Spleen (tissue), 7 donors: ENCODE measurements around the gene SLCO4A1.

Experiments used
- CTCF ChIP-seq, 11 experiments: fragments of 200-600 bp in 7 of 11; fragments of 450-650 bp in 4 of 11; sonication (generic) in 4 of 11; IDR thresholded peaks in 8 of 11; conservative IDR thresholded peaks in 3 of 11; 1 replicate in 7 of 11; 2 replicates in 4 of 11; pipeline versions ENCODE4 v1.4.0 to v1.8.0; 2016 to 2021; ENCODE audit warnings: antibody characterized with exemption in 11 of 11, inconsistent platforms in 4 of 11, mild to moderate bottlenecking in 1 of 11
- POLR2A ChIP-seq, 3 donors: fragments of 450-650 bp; IDR thresholded peaks; one replicate each; pipeline ENCODE4 v1.5.1; 2017; ENCODE audit warnings: antibody characterized with exemption in 3 of 3, mild to moderate bottlenecking in 1 of 3
- POLR2AphosphoS5 ChIP-seq, 3 donors: sonication (generic); formaldehyde crosslinking; IDR thresholded peaks; one replicate each; pipeline ENCODE4 v1.5.1; 2017; ENCODE audit warnings: antibody characterized with exemption in 3 of 3
- donor health status: DM: no; HTN: no; CAD: no; lungs with moderate emphysema.
- donor health status: DM: no; HTN: no; CAD: no.
- donor health status: DM: no; HTN: no; CAD: no.

- TF ChIP-seq POLR2AphosphoS5 (IDR thresholded peaks at IDR 0.05): no peak
- no peak for TF ChIP-seq CTCF (IDR thresholded peaks at IDR 0.05 in 8 of 11, conservative IDR thresholded peaks at IDR 0.05 in 3 of 11)
- TF ChIP-seq POLR2A (IDR thresholded peaks at IDR 0.05): no peak
These were observed 64.0 kb downstream of the SLCO4A1 start for GRCh38 chr20:62706344-62706743.
